Stimulated activated CD8-positive, alpha-beta memory T cell treated with anti-CD3 and anti-CD28 coated beads, Interleukin-7, amount 100 ng/mL, for 48 hours (primary cell): ENCODE measurements around the gene OPRD1.

Experiments used
- DNase-seq, 2 donors: peaks; one replicate each; pipeline ENCODE4 v3.0.0-alpha.2; 2020; ENCODE audit warnings: low read depth in 1 of 2; ENCODE audit errors: extremely low read depth in 1 of 2

Gene OPRD1

DNA sequence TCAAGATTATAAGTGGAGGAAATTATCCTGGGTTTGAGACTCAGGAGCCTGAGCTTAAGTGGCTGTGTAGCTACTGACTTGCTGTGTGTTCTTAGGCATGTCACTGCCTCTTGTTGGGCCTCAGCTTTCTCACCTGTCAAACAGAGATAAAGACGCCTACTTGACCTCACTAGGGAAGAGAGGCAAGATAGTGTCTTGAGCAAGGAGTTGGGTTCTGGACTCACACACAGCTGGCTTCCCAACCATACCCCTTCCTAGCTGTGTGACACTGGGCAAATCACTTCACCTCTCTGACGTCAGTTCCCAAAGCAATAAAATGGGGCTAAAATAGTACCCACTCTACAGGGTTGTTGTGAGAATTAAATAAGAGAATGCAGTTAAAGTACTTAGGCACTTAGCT, 90.8 kb downstream of the OPRD1 start:
- no peak for DNase-seq

GRCh38 chr1:28905921-28906666, 94.1 kb downstream of the OPRD1 start:
- DNase-seq: no peak

- no peak for DNase-seq
These were observed 97.2 kb downstream of the OPRD1 start for GRCh38 chr1:28909198-28909597.

GRCh38 chr1:28910379-28911115, 98.6 kb downstream of the OPRD1 start:
- DNase-seq: no peak

GRCh38 chr1:28913786-28914227, 101.8 kb downstream of the OPRD1 start:
- no peak for DNase-seq

DNA sequence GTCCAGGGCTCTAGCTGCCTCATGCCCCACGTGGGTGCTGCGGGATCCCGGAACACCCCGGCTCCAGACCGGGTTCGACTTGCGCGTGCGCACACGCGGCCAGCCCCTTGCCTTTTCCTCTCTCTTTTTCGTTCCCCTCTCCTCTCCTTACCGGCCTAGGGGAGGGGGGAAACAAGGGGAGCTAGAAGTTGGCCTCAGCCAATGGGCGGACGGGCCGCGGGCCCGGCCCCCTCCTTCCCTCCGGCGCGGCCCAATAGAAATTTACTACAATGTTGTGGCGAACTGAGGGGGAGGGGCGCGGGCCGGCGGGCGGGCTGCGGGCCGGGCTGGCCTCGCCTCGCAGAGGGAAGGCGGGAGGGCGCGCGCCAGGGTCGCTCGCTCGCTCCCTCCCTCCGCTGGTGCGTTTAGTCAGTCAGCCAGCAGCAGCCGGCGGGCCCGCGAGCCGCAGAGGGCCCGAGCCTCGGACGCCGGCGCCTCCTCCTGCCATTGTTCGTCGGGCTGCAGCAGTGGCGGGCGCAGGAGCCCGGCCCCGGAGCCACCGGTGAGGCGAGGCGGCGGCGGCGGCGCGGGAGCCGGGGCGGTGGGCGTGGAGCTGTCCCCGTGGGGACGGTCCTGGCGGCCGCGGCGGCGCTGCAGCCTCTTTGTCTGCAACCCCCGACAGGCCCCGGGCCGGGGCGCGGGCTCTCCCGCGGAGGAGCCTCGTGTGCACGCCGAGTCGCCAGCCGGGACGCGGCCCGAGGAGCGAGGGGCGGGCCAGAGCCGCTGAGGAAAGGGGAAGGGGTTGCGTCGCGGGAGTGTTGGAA, 102.5 kb downstream of the OPRD1 start, which contains the start of gene EPB41:
EPB41 (plus strand) TSS at position 342 of the 803 bp plus-strand sequence. CDS start 72,869 bp downstream, outside the sequence.
- DNase-seq: peak; percentile 86 to 89

DNA sequence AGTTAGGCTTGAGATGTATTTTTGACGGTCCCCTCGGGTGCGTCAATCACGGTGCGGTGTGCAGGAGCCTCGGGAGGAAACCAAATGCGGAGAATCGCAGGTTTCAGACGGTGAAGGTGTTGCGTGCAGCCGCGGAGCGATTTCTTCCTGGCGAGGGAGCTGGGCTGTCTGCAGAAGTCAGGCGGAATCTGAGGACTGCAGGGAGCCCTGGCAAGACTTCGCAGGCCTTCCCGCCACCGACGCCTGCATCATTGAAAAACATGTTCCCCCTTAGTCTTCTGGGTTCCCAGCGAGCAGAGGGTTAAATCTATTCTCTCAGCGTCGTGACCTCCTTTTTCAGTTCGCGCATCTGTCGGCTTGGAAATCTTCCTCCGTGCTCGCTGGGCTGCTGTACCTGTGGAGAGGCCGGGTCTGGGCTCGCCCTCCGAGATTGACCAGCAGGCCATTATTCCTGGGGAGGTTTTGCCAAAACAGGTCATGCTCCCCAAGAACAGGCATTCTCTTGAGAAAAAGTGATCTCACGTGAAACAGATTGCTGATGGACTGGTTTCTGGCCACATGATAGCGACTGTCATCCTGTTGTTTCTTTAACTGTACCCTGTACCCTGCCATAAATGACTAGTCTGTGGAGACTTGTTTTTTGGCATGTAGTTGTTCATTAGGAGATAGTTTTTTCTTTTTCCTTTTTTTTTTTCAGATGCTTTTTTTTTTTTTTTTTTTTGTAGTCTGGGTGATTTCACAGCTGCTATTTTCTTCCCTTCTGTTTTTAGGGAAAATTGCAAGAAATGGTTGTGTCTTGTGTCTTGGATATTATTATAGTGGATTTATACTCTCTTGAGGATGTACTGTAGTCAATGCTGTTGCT, 103.3 kb downstream of the OPRD1 start:
- peak in 1 of 2 donors; percentile 16 for DNase-seq

DNA sequence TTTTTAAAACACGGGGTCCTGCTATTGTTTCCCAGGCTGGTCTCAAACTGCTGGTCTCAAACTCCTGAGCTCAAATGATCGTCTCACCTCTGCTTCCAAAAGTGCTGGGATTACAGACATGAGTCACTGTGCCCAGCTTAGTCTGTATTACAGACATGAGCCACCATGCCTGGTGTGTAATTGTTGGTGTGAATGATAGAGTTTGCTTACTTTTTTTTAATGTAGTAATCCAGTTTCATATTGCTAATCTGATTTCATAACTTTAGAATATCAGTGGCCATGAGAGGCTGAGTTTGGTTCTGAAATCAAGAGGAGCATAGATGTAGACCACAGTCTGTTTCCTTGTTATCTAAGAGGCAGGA, 105.8 kb downstream of the OPRD1 start:
- DNase-seq: no peak
